HG03103 (cell line): Measurements from ENCODE around the gene PLEKHD1.

Source experiments
- ATAC-seq: cut with Tn5 transposase; IDR thresholded peaks from one replicate; pipeline ENCODE4 v1.9.1; 2021; ENCODE audit warnings: low read depth; ENCODE audit not compliant: unreplicated experiment

Gene PLEKHD1

DNA sequence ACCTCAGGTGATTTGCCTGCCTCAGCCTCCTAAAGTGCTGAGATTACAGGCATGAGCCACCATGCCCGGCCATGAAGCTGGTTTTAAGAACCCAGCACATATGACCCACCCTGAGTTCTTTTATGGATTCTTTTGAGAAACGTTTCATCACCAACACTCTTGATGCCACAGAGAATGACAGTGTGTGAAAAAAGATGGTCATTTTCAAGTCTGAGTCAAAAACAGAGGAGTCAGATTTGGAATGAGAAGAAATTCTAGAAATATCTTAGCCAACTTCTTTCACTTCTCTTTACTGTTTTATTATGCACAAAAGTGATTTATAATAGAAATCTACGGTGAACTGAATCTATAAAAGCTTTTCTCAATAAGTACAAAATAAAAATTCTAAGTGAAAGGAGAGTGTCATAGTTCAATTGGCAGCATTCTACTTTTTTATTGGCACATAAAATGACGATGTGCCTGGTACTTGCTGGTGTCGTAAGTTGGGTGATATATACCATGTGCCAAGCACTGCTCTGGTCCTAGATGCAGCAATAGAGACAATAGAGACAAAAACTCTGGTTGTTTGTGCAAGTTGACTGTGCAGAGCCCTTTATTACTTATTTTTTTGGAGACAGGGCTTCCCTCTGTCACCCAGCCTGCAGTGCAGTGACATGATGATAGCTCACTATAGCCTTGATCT lies 56.3 kb downstream of the PLEKHD1 start:
- no peak for ATAC-seq

DNA sequence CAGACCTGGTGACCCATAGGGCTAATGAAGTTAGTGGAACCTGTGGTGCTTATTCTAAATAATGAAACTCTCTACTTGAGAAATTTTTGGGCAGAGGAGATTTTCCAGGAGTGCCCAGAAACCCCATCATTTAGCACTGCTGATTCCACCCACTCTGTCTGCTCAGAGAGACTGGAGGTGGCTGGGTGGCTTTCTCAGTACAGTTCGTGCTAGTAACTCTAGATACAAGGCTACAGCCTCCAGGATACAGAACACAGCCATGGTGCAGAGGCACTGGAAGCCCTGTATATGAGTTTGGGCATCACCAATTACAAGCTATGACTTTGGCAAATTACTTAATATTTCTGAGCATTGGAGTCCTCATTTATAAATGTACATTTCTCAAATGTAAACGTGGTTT lies 57.8 kb downstream of the PLEKHD1 start:
- ATAC-seq, result no peak

DNA sequence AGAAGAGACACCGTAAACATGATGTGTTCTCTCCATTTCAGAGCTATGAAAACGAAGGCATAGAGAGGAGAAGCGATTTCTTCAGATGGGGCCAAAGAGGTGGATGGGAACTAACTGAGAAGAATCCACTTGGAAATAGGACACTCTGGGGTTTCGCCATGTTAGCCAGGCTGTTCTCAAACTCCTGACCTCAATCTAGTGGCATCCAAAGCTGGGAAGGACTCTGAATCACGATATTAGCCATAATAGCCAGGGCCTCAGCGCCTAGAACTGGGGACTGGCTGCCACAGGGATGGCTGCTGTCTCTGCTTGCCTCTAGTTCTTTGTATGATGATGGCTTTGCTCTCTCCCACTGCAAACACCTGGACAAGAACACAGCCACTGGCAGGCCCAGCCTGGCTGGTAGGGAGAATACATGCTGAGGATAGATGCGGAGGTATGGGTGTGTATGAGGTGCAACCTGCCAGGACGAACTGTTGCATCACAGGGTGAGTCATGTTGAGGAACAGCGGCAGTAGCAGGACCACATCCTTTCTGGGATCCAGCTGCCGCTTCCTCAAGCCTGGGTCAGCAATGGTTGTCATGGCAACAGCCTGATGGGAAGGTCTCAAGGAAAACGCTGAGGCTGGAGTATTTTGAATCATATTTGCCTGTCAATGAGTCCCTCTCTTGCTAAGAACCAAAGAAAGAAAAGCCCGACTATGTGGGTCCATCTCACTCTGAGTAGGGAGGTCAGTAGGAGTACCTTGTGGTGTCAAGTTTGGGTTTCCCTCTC lies 59.0 kb downstream of the PLEKHD1 start:
- ATAC-seq, result no peak

DNA sequence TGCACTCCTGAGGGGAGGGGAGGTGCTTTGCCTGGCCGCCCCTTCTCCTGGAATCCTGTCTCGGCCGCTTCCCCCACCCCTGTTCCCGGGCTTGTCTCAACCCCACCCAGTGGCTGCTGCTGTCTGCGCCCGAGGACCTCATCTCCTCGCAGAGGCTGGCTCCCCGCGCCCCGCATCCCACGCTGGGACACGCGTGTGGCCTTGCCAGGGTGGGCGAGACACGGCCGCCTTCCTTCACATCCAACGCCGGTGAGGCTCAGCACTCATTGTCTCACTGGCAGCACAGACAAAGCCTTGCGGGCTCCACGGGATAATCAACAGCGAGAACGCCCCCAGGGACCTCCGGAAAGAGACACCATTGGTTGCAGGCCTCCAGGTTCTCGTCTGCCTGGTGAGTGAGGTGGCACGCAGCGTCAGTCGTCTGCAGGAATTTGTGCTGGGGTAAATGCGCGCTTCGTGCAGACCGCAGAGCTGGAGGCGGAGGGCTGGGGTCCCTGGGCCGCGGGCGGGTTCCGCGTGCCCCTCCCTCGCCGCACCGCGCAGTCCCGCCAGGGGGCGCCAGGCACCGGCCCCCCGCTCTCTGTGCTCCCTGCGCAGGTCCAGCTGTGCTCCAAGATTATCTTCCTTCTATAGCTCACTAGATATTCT lies 63.3 kb downstream of the PLEKHD1 start:
- no peak for ATAC-seq

DNA sequence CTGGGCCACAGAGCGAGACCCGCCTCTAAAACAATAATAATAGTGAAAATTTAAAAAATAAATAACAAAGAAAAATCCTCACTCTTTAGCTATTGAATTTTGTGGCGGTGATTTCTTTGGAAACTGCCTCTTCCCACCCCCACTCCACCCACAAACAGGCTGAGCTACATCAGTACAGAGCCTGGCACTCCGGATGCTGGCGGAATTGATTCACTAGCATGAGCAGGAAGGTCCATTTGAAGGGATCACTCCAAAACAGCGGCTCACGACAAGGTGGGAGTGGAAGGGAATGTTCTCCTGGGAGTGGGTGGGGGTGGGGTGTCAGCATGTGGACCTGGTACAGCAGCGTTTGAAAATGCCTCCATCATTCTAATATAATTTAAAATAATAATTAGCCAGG lies 64.0 kb downstream of the PLEKHD1 start:
- no peak for ATAC-seq

DNA sequence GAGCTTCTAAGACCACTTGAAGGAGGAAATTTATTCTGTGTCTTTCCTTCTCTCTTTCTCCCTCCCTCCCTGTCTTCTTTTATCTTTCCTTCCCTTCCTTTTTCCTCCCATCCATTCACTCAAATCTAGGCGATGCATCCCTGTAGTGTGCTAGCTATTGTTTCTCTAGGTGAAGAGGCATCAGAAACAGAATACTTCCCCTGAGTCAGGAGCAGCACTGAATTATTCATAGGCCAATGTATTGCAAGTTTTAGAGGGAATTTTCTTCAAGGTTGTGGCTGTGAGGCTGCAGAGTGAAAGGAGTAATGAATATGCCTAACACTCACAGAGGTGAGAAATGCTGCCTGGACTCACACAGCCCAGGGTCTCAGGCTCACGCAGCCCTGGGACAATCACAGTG lies 67.0 kb downstream of the PLEKHD1 start:
- no peak for ATAC-seq

DNA sequence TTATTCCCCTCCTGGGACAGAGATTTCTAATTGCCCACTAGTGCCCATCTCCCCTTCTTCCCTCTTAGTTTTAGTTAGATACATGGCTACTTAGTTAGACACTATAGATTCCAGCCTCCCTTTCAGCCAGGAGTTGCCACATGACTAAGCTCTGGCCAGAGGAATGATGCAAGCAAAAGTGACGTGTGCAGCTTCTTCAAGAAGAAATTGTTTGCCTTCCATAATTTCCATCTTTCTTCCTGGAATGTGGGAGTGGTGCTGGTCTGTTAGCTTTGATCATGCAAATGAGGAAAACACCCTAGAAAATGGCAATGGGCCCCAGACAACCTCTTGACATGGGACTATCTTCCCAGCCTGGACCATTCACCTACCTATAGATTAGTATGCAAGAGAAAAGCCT lies 68.7 kb downstream of the PLEKHD1 start:
- no peak for ATAC-seq

DNA sequence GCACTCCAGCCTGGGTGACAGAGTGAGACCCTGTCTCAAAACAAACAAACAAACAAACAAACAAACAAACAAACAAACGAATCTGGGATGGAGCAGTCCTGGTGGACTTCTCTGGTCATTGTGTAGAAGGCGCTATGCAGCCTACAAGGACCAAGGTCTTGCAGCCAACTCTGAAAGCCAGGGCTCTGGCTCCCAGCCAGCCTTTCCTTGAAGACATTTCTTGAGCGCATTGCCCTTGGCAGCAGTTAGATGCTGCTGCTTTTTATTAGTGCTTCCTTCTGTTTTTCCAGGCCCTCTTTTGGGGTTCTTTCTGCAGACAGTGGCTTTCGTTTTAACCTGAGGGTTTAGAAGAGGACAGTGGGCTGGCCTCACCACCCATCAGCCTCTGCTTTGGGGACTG lies 70.0 kb downstream of the PLEKHD1 start:
- ATAC-seq, result no peak

DNA sequence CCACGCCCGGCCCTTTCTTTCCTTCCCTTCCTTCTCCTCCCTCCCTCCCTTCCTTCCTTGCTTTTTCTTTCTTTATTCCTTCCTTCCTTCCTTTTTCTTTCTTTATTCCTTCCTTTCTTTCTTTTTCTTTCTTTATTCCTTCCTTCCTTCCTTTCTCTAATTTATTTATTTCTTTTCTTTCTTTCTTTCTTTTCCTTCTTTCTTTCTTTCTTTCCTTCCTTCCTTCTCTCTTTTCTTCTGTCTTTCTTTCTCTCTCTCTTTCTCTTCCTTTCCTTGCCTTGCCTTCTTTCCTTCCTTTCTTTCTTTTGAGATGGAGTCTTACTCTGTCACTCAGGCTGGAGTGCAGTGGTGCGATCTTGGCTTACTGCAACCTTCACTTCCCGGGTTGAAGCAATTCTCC lies 74.2 kb downstream of the PLEKHD1 start:
- ATAC-seq, result no peak

DNA sequence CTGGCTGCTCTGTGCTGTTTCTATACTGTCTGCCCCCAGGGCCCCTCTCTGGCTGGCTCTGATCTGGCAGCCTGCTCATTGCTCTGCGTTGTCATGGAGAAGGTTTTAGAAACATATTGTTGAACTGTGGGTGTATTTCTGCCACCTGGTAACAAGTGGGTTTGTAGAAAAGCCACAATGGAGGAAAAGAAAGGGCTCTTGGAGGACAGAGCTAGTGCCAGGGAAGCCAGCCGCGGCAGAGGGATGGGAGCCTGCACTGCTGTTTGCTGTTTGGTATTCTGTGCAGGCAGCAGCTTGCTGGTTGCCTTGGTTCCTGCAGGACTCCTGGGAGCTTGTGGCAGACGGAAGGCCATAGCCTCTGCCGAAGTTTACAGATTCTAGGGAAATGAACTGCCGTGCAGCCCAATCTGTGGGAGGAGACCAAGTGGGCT lies 75.1 kb downstream of the PLEKHD1 start:
- no peak for ATAC-seq

DNA sequence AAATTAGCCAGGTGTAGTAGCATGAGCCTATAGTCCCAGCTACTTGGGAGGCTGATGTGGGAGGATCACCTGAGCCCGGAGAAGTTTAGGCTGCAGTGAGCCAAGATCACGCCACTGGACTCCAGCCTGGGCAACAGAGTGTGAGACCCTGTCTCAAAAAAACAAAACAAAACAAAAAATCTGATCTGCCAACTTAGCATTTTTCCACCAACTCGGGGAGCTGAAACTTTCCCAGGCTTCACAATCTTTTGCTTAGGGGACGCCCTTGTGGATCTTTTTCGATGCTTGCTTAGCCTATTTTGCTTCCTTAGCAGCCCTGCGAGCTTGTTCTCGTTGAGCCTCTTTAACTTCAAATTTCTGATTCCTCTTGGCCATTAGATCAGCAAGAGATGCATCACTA lies 76.3 kb downstream of the PLEKHD1 start:
- no peak for ATAC-seq

DNA sequence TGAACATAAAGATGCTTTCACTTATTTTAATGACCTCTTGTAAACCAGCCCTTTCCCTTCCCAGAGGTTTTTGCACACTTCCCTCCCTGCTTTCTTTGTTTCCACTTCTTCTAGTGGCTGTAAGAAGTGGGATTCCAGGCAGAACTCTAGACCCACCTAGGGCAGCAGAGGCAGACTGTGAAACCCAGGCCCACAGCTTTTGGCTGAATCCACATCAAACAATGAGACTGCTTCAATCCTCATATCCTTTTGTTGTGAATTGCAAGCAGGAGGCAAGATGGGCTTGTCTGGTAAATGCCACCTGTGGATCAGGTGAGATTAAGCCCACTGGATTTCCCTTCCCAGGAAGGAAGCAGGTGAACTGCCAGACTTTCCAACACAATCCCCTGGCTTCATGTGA lies 77.4 kb downstream of the PLEKHD1 start:
- ATAC-seq, result no peak

DNA sequence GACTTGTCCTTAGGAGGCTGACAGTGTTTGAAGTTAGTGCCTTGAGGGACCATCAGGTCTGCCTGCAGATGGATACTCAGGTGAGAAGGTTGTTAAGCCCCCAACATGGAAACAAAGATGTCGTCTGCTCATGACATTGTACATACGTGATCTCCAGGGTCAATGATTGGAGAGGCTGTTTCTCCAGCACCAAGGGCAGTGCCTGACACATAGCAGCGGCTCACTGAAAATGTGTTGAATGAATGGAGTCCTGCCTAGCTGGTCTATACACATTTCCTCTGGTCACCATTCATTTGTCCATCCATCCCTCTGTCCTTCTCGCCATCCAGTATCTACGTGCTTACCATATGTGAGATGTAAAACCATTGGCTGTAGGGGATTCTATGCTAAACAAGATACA lies 83.0 kb downstream of the PLEKHD1 start:
- ATAC-seq, result no peak

DNA sequence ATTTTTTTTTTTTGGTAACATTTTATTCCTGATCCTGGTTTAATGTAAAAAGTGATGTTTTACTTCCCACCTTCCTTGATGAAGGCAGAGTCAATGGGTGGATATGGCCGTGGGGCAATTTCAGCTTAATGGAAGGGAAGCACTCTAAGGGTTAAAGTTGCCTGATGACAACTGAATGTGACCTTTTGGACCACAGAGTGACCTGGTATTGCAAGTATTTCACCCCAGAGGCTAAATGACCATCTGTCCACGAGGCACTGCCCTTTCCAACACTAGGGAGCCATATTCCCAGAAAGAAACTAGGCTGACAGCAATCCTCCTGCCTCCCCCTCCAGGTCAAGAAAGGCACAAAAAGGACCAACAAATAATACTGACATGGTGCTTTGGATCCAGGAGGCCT lies 85.3 kb downstream of the PLEKHD1 start:
- ATAC-seq, result no peak

DNA sequence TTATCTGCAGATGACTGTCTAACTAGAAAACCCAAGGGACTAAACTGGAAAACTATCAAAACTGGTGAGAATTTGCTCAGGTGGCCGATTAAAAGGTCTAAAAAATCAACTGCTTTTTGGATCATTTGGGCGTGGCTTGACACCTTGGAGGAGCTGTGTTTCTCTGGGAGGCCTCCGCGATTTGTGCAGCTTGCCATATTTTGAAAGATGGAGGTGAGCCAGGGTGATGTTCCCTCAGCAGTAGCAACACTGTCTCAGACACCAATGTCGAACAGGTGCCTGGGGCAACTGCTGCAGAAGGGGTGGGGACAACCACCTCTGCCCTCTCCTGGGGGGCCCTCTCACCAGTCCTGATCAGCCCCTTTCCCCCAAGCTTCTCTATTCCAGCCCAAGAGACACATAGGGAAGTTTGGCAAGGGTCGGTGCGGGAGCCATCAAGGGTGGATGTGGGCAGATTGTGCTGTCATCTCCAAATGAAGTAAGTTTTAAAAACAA lies 86.4 kb downstream of the PLEKHD1 start:
- ATAC-seq, result no peak

DNA sequence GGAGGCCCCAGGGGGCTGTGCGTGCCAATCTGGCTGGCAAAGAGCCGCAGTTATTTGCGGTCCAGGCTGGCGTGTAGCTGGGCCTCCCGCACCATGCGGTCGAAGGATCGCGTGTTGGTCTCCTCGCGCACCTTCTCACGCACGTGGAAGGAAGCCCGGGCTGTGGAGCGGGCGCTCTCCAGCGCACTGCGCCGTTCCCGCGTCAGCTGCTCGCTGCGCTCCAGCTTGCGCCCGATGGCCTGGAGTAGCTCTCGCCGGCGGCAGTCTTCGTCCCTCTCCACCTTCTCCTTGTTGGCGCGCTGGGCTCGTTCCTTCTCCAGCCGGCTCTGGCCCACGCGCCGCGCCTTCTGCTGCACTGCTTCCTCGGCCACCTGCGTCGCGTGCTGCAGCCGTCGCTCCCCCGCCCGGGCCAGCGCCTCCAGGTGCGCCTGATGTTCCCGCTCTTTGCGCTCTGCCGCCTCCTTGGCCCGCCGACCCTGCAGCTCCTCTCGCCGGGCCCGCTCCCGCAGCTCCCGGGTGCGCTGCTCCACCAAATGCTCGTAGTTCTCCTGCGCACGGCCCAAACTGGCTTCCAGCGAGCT lies 87.0 kb downstream of the PLEKHD1 start:
- ATAC-seq, result no peak

DNA sequence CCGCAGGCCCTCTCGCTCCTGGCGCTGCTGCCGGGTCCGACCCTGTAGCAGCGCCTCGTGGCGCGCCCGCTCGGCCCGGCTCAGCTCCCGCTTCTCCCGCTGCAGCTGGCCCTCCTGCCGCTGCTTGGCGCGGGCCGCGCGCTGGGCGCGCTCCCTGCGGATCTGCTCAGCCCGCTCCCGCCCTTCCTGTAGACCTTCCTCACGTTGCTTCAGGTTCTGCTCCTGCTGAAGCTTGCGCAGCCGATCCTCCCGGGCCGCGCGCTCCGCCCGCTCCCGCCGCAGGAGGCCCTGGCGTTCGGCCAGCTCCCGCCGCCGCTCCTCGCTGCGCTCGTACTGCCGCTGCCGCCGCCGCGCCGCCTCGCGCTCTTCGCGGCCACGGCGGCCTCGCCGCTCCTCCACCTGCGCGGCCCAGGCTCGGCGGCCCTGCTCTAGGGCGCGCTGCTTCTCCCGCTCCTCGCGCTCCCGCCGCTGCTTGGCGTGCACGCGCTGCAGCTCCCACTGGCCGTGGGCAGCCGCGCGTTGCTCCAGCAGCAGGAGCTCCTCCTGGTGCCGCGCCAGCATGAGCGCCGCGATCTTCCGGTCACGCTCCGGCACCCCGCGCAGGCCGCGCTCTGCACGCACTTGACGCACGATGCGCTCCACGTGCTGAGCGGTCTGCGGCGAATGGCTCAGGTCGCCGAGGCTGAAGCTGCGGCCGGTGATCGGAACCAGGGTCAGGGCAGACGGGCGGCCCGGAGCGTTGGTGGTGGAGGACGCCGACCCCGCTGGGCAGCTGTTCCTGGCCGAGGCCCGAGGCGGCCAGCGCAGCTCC lies 87.7 kb downstream of the PLEKHD1 start:
- ATAC-seq, result no peak

DNA sequence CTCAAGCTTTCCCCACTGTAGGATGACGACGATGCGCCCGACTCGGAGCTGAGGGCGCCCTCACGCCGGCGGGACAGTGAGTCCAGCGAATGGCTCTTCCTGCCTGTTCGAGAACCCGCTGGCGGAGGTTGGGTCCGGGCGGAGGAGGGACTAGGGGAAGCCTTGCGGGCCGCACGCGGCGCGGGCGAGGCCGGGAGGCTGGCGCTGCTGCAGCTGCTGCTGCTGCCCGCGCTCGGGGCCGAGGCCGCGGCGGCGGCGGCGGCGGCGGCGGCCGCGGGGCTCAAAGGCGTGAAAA lies 88.3 kb downstream of the PLEKHD1 start:
- ATAC-seq, result no peak

DNA sequence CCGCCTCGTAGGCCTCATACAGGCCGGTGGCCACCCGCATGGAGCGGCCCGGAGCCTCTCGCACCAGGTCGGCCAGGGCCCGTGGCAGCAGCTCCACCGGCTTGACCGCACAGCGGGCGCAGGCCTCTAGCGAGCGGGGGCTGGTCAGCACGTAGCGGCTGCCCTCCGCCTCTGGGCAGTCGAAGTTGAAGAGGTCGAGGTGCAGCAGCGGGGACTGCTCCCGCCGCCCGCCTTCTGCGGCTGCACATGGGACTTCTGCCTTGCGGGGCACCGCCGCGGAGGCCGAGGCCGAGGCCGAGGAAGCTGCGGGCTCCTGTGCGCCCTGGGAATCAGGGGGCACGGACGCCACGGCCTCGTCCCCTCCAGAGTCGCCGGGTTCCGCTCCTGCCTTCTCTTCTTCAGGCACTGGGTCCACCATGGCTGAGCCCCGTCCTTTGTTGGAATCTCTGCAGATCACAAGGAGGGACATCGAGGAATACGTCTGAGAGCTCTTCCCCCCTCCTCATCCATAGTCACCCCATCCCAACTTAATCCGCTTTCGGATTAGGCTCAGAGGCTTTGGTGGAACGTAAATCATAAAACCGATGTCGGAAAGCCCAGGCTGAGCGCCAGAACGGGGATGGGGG lies 88.8 kb downstream of the PLEKHD1 start:
- ATAC-seq, result no peak

DNA sequence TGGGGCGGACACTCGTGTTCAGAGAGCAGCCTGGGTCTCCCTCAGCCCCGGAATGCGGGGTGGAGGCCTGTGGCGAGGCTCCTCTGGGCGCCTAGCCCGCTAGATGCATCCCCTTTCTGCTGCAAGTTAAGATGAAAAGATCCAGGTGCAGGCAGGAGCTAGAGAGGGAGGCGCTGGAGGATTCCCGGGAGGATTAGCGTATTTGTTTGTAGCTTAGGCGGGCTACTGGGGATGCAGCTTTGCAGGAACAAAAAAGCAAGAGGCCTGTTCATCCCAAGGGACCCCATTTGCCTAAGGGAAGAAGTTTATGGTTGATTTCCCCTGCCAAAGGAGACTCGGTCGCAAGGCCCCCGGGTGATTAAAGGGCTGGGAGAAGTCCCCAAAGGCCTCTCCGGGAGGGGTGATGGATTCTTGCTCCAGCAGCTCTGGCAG lies 89.3 kb downstream of the PLEKHD1 start:
- no peak for ATAC-seq
